Right atrium auricular region (tissue), 2 donors: Measurements from ENCODE around the gene BBS9. TPM values are rescaled to one million over a fixed set of nuclear protein-coding genes. Genes with fewer than 3 reads are reported as not detected.

Source experiments
- DNase-seq: peaks from one replicate; pipeline ENCODE4 v3.0.0-alpha.2; 2019; ENCODE audit warnings: low spot score
- H3K27ac ChIP-seq, 2 donors: fragments of 200-600 bp; sonication (generic); 1 replicate in 1 of 2; 2 replicates in 1 of 2; pipeline ENCODE4 v1.5.1; 2016 to 2019
- H3K27me3 ChIP-seq, 2 donors: fragments of 200-600 bp; sonication (generic); one replicate each; pipeline versions ENCODE4 v1.5.1 to v1.6.0; 2017 to 2019
- H3K36me3 ChIP-seq: fragments of 200-600 bp; sonication (generic); one replicate; pipeline ENCODE4 v1.5.1; 2016
- H3K4me1 ChIP-seq, 2 donors: fragments of 200-600 bp; sonication (generic); one replicate each; pipeline versions ENCODE4 v1.5.1 to v1.6.0; 2017 to 2019
- H3K4me3 ChIP-seq, 2 donors: fragments of 200-600 bp; sonication (generic); 1 replicate in 1 of 2; 2 replicates in 1 of 2; pipeline ENCODE4 v1.5.1; 2017 to 2019; ENCODE audit warnings: mild to moderate bottlenecking in 1 of 2, moderate library complexity in 1 of 2
- H3K9me3 ChIP-seq, 2 donors: fragments of 200-600 bp; sonication (generic); one replicate each; pipeline ENCODE4 v1.5.1; 2019
- total RNA-seq, 2 donors: library from RNA; depleted of rRNA; stranded (reverse); fragments of >200 nt; gene quantifications; one replicate each; pipeline ENCODE4 v1.1.0, GENCODE V29; 2016
- TF ChIP-seq, protein P1 (sequence below), 2 donors: fragments of 200-600 bp; sonication (generic); IDR thresholded peaks; one replicate each; pipeline ENCODE4 v1.5.1; 2019; ENCODE audit warnings: antibody characterized with exemption in 2 of 2

BBS9 gene
- total RNA-seq, 2 donors from 2014 or later: 13.3 to 13.8 TPM

DNA sequence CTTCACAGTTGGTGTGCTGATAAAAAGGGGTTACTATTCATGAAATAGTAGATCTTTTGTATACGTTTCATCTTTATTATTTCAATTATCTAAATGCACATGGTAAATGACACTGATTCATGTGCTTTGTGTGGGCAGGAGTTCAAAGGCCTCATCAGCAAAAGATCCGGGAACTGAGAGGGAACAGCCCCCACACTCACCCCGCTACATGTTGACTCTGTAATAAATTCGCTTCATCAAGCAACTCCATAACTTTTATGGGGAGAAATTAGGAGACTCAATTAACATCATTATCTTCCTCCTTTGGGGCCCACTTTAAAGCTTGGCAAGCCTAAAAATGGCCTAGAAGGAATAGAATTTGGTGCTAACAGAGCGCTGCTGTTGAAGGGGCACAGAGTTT, 525.3 kb downstream of the BBS9 start:
- H3K4me1 ChIP-seq: no peaks in the 10 kb centered on the region
- H3K9me3 ChIP-seq: no peaks in the 10 kb centered on the region
- no peak overlapping the region for H3K4me3 ChIP-seq
- no peak for DNase-seq
- no peak overlapping the region for H3K27ac ChIP-seq
- H3K36me3 ChIP-seq: no peaks in the 10 kb centered on the region
- TF ChIP-seq, protein P1, sequence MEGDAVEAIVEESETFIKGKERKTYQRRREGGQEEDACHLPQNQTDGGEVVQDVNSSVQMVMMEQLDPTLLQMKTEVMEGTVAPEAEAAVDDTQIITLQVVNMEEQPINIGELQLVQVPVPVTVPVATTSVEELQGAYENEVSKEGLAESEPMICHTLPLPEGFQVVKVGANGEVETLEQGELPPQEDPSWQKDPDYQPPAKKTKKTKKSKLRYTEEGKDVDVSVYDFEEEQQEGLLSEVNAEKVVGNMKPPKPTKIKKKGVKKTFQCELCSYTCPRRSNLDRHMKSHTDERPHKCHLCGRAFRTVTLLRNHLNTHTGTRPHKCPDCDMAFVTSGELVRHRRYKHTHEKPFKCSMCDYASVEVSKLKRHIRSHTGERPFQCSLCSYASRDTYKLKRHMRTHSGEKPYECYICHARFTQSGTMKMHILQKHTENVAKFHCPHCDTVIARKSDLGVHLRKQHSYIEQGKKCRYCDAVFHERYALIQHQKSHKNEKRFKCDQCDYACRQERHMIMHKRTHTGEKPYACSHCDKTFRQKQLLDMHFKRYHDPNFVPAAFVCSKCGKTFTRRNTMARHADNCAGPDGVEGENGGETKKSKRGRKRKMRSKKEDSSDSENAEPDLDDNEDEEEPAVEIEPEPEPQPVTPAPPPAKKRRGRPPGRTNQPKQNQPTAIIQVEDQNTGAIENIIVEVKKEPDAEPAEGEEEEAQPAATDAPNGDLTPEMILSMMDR (IDR thresholded peaks at IDR 0.05): no peak
- H3K27me3 ChIP-seq: no peaks in the 10 kb centered on the region

Other genes starting within 250 kb of the BBS9 start
- gene KBTBD2, start 237.8 kb upstream of the BBS9 start, total RNA-seq: 10 to 100 TPM; 22.4 to 26.0 TPM
- 100 to 1,000 TPM in 1 of 2 donors, 10 to 100 TPM in 1; 73.3 to 129 TPM for gene FKBP9, start 172.1 kb upstream of the BBS9 start, total RNA-seq
- 10 to 100 TPM; 15.4 to 15.6 TPM for gene NT5C3A, start 66.8 kb upstream of the BBS9 start, total RNA-seq
- gene RP9, start 20.2 kb upstream of the BBS9 start, total RNA-seq: 10 to 100 TPM; 16.3 to 19.8 TPM